SW 1271 (cell line): Measurements from ENCODE around the gene ARL15.
A peak's percentile ranks its signal among the peaks of the same experiment; 100 is the strongest.

Experiments used
- DNase-seq, 2 experiments: peaks; one replicate each; lab custom pipeline; 2025; lab: John Stamatoyannopoulos, UW

The ARL15 gene

GRCh38 chr5:54315736-54316528 is 5.6 kb upstream of the ARL15 start:
- DNase-seq, result no peak

- no peak for DNase-seq
Observed at GRCh38 chr5:54313311-54314270, 3.2 kb upstream of the ARL15 start.

GRCh38 chr5:54312499-54312898 is 2.1 kb upstream of the ARL15 start:
- DNase-seq, result no peak

- DNase-seq, result peak in 1 of 2 experiments; percentile 51
Observed at GRCh38 chr5:54311176-54311677, 854 bp upstream of the ARL15 start.

- peak in 1 of 2 experiments; percentile 35 for DNase-seq
Observed at GRCh38 chr5:54309691-54310432, 511 bp downstream of the ARL15 start.

- DNase-seq, result no peak
Observed at GRCh38 chr5:54309276-54309675, 1.1 kb downstream of the ARL15 start.

- no peak for DNase-seq
Observed at GRCh38 chr5:54307583-54307982, 2.8 kb downstream of the ARL15 start.

GRCh38 chr5:54306893-54307292 is 3.5 kb downstream of the ARL15 start:
- DNase-seq, result no peak

GRCh38 chr5:54305737-54306136 is 4.6 kb downstream of the ARL15 start:
- no peak for DNase-seq

GRCh38 chr5:54304040-54304439 is 6.3 kb downstream of the ARL15 start:
- no peak for DNase-seq

GRCh38 chr5:54302267-54302687 is 8.1 kb downstream of the ARL15 start:
- no peak for DNase-seq

- DNase-seq, result no peak
Observed at GRCh38 chr5:54301849-54302248, 8.5 kb downstream of the ARL15 start.

- DNase-seq, result no peak
Observed at GRCh38 chr5:54301220-54301619, 9.2 kb downstream of the ARL15 start.

- no peak for DNase-seq
Observed at GRCh38 chr5:54298947-54299346, 11.4 kb downstream of the ARL15 start.

GRCh38 chr5:54296386-54296785 is 14.0 kb downstream of the ARL15 start:
- DNase-seq, result no peak

- no peak for DNase-seq
Observed at GRCh38 chr5:54295651-54296276, 14.6 kb downstream of the ARL15 start.

- DNase-seq, result no peak
Observed at GRCh38 chr5:54294097-54294667, 16.2 kb downstream of the ARL15 start.

GRCh38 chr5:54292866-54293265 is 17.5 kb downstream of the ARL15 start:
- no peak for DNase-seq

- no peak for DNase-seq
Observed at GRCh38 chr5:54291498-54291897, 18.9 kb downstream of the ARL15 start.

GRCh38 chr5:54289769-54290168 is 20.6 kb downstream of the ARL15 start:
- DNase-seq, result no peak

- DNase-seq, result no peak
Observed at GRCh38 chr5:54288568-54289217, 21.7 kb downstream of the ARL15 start.
